HepG2 (cell line): ENCODE measurements around the gene SNAI3. TPM values are rescaled to one million over a fixed set of nuclear protein-coding genes. Genes with fewer than 3 reads are reported as not detected.

Experiments
- ATM ChIP-seq: fragments of 450-650 bp; IDR thresholded peaks from 2 replicates; pipeline ENCODE4 v1.7.1; 2017; ENCODE audit warnings: mild to moderate bottlenecking, borderline replicate concordance
- CBX1 ChIP-seq: IDR thresholded peaks from one replicate; pipeline ENCODE4 v1.6.1; 2016; ENCODE audit warnings: antibody characterized with exemption, low read depth
- ETV6 ChIP-seq: sonication (generic); formaldehyde crosslinking; conservative IDR thresholded peaks from 2 replicates; pipeline ENCODE4 v1.4.0; 2020; ENCODE audit warnings: missing genetic modification reagents
- HHEX ChIP-seq: IDR thresholded peaks from 2 replicates; pipeline ENCODE4 v1.6.1; 2016; ENCODE audit warnings: control low read depth
- HOXA5 ChIP-seq: sonication (generic); formaldehyde crosslinking; IDR thresholded peaks from 2 replicates; pipeline ENCODE4 v1.4.0; 2020; ENCODE audit warnings: missing genetic modification reagents
- KDM1A ChIP-seq: IDR thresholded peaks from 2 replicates; pipeline ENCODE4 v1.6.1; 2016; ENCODE audit warnings: missing compliant biosample characterization
- KMT2B ChIP-seq: IDR thresholded peaks from 2 replicates; pipeline ENCODE4 v1.6.1; 2016; ENCODE audit warnings: missing genetic modification reagents, missing compliant biosample characterization
- MEF2D ChIP-seq: sonication (generic); formaldehyde crosslinking; IDR thresholded peaks from 2 replicates; pipeline ENCODE4 v1.5.1; 2020; ENCODE audit warnings: mild to moderate bottlenecking, missing genetic modification reagents
- MTA1 ChIP-seq: sonication (generic); formaldehyde crosslinking; IDR thresholded peaks from 2 replicates; pipeline ENCODE4 v1.4.0; 2020; ENCODE audit warnings: missing genetic modification reagents, mild to moderate bottlenecking, borderline replicate concordance
- NFIC ChIP-seq: IDR thresholded peaks from 2 replicates; pipeline ENCODE4 v1.6.1; 2012; ENCODE audit warnings: mild to moderate bottlenecking, low read length, inconsistent platforms
- RXRA ChIP-seq: sonication (generic); formaldehyde crosslinking; IDR thresholded peaks from 2 replicates; pipeline ENCODE4 v1.5.1; 2020; ENCODE audit warnings: missing genetic modification reagents
- SIN3A ChIP-seq: IDR thresholded peaks from 2 replicates; pipeline ENCODE4 v1.6.1; 2011; ENCODE audit warnings: low read depth, mild to moderate bottlenecking, control low read depth, low read length, borderline replicate concordance
- TBL1XR1 ChIP-seq: fragments of 150-350 bp; IDR thresholded peaks from 2 replicates; pipeline ENCODE4 v1.6.1; 2014; ENCODE audit warnings: borderline replicate concordance, low read length; ENCODE audit not compliant: partially characterized antibody
- TCF12 ChIP-seq, 2 experiments: fragments of 450-650 bp in 1 of 2; sonication (generic) in 1 of 2; formaldehyde crosslinking in 1 of 2; IDR thresholded peaks; 2 replicates each; pipeline versions ENCODE4 v1.6.1 to v1.8.0; 2017 to 2022; ENCODE audit warnings: antibody characterized with exemption in 1 of 2, mild to moderate bottlenecking in 1 of 2, missing genetic modification reagents in 1 of 2, moderate library complexity in 1 of 2
- ZFP41 ChIP-seq: sonication (generic); formaldehyde crosslinking; IDR thresholded peaks from 2 replicates; pipeline ENCODE4 v1.4.0; 2020; ENCODE audit warnings: mild to moderate bottlenecking, missing genetic modification reagents, borderline replicate concordance
- ZFY ChIP-seq: sonication (generic); formaldehyde crosslinking; IDR thresholded peaks from 2 replicates; pipeline ENCODE4 v1.4.0; 2020; ENCODE audit warnings: missing genetic modification reagents
- ZNF143 ChIP-seq: sonication (generic); formaldehyde crosslinking; IDR thresholded peaks from 2 replicates; pipeline ENCODE4 v1.4.0; 2020; ENCODE audit warnings: missing genetic modification reagents
- ZNF205 ChIP-seq: IDR thresholded peaks from 2 replicates; pipeline ENCODE4 v1.6.1; 2018; ENCODE audit warnings: missing biosample characterization, missing genetic modification reagents
- ZNF441 ChIP-seq: sonication (generic); formaldehyde crosslinking; IDR thresholded peaks from 2 replicates; pipeline ENCODE4 v1.7.0; 2021; ENCODE audit warnings: missing genetic modification reagents, borderline replicate concordance
- ZNF562 ChIP-seq: sonication (generic); formaldehyde crosslinking; IDR thresholded peaks from 2 replicates; pipeline ENCODE4 v1.8.0; 2022; ENCODE audit warnings: missing genetic modification reagents, borderline replicate concordance
- ZNF615 ChIP-seq: sonication (generic); formaldehyde crosslinking; IDR thresholded peaks from 2 replicates; pipeline ENCODE4 v1.5.0; 2020; ENCODE audit warnings: mild to moderate bottlenecking, missing genetic modification reagents, borderline replicate concordance
- ZNF660 ChIP-seq: sonication (generic); formaldehyde crosslinking; IDR thresholded peaks from 2 replicates; pipeline ENCODE4 v1.5.1; 2020; ENCODE audit warnings: mild to moderate bottlenecking, low read depth, missing genetic modification reagents, borderline replicate concordance
- ZNF672 ChIP-seq: sonication (generic); formaldehyde crosslinking; IDR thresholded peaks from 2 replicates; pipeline ENCODE4 v1.8.1; 2022; ENCODE audit warnings: missing genetic modification reagents
- ZNF773 ChIP-seq: sonication (generic); formaldehyde crosslinking; IDR thresholded peaks from 2 replicates; pipeline ENCODE4 v1.4.0; 2020; ENCODE audit warnings: missing genetic modification reagents, borderline replicate concordance
- ZNF777 ChIP-seq: sonication (generic); formaldehyde crosslinking; IDR thresholded peaks from 2 replicates; pipeline ENCODE4 v1.4.0; 2020; ENCODE audit warnings: missing genetic modification reagents
- polyA plus RNA-seq, 8 experiments: library from polyadenylated mRNA; depleted of rRNA in 3 of 8; stranded (reverse) in 7 of 8; unstranded in 1 of 8; fragments of >200 nt; fragmentation: Illumina TruSeq in 4 of 8; extraction: Trizol in 4 of 8; gene quantifications; 2 replicates each; pipeline versions ENCODE4 v1.2.1 to v1.2.3, GENCODE V29; 2011 to 2016; ENCODE audit warnings: low read depth in 4 of 8, missing spikeins in 1 of 8, mixed read lengths in 1 of 8; ENCODE audit not compliant: insufficient read depth in 1 of 8
- total RNA-seq, 5 experiments: library from RNA; depleted of rRNA; stranded (reverse); fragments of >200 nt; fragmentation: Illumina TruSeq; extraction: Trizol; gene quantifications; 2 replicates each; pipeline ENCODE4 v1.2.3, GENCODE V29; 2016; ENCODE audit warnings: low read depth in 1 of 5
- TF ChIP-seq, protein P1 (sequence below): sonication (generic); formaldehyde crosslinking; IDR thresholded peaks from 2 replicates; pipeline ENCODE4 v1.4.0; 2020; ENCODE audit warnings: mild to moderate bottlenecking, missing genetic modification reagents
- TF ChIP-seq, protein P2 (sequence below): sonication (generic); formaldehyde crosslinking; IDR thresholded peaks from 2 replicates; pipeline ENCODE4 v1.8.0; 2022; ENCODE audit warnings: mild to moderate bottlenecking, missing genetic modification reagents, moderate library complexity

SNAI3 gene
- total and polyA plus RNA-seq, 2 of the 13 experiments (the other 11 are each of a cell fraction or from before 2014, with no cell fraction given) = 0.09 to 0.18 TPM

DNA sequence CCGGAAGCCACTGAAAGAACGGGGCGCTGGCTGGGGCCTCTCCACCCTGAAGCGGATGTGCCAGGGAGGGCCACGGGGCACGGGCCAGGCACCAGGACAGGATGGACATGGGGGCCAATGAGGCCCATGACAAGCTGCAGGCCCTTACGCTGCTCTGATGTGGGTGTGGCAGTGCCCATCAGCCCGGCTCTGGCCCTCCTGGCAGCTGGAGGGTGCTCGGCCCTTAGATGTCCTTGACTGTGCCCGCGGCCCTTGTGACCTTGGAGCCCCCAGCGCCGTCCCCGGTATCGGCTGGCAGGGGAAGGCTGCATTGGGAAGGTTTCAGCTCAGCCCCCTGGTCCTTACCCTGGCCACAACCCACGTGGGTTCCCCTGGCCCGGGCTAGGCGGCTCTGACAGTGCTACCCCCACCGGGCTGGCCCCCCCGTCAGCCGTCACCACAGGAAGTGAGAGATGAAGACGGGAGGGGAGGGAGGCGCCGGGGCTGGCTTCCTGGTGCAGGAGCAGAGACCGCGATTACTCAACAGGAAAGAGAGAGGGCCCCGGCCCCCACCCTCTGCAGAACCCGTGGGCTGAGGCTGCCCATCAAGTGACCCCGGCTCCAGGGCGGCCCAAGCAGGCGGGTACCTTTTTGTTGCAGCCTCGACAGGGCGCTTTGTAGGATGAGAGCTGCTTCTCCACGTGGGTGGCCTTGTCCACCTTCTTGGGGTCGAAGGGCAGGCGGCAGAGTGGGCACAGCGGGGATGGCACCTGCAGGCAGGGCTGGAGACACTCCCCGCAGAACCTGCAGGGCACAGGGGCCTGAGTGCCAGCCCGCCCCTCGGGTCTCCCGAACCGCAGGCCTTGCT is 14.6 kb upstream of the SNAI3 start (continued):
- peak; percentile 60 for TF ChIP-seq ETV6 (CRISPR knock-in tag)
- TF ChIP-seq HOXA5 (CRISPR knock-in tag) = peak; percentile 81; the same call in 1 of the 2 replicates
- peak; percentile 84 for TF ChIP-seq MEF2D (CRISPR knock-in tag)
- no peak for TF ChIP-seq ATM
- TF ChIP-seq RXRA (CRISPR knock-in tag) = peak; percentile 92
- no peak for TF ChIP-seq ZNF143
- no peak for TF ChIP-seq ZNF672 (CRISPR knock-in tag)
- TF ChIP-seq ZNF777 (CRISPR knock-in tag) = 0 out of 2 replicates have a peak, but pooled peaks have one; percentile 37
- TF ChIP-seq HHEX (CRISPR knock-in tag) = no peak
- no peak for TF ChIP-seq TCF12 (IDR thresholded peaks at IDR 0.05)
- no peak; the same call in 1 of the 2 replicates for TF ChIP-seq TCF12 (CRISPR knock-in tag; IDR thresholded peaks at IDR 0.05)
- TF ChIP-seq NFIC = no peak
- TF ChIP-seq, protein P1, sequence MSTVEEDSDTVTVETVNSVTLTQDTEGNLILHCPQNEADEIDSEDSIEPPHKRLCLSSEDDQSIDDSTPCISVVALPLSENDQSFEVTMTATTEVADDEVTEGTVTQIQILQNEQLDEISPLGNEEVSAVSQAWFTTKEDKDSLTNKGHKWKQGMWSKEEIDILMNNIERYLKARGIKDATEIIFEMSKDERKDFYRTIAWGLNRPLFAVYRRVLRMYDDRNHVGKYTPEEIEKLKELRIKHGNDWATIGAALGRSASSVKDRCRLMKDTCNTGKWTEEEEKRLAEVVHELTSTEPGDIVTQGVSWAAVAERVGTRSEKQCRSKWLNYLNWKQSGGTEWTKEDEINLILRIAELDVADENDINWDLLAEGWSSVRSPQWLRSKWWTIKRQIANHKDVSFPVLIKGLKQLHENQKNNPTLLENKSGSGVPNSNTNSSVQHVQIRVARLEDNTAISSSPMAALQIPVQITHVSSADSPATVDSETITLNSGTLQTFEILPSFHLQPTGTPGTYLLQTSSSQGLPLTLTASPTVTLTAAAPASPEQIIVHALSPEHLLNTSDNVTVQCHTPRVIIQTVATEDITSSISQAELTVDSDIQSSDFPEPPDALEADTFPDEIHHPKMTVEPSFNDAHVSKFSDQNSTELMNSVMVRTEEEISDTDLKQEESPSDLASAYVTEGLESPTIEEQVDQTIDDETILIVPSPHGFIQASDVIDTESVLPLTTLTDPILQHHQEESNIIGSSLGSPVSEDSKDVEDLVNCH (CRISPR knock-in tag) = no peak
- no peak for TF ChIP-seq ZNF773
- TF ChIP-seq ZFY = peak; percentile 34; the same call in 1 of the 2 replicates
- peak; percentile 37; the same call in 1 of the 2 replicates for TF ChIP-seq ZNF205
- TF ChIP-seq CBX1 = peak; percentile 90
- TF ChIP-seq ZNF615 = no peak
- TF ChIP-seq ZNF562 = no peak
- TF ChIP-seq ZNF660 (CRISPR knock-in tag) = no peak
- TF ChIP-seq ZFP41 = no peak
- no peak; the same call in none of the 2 replicates for TF ChIP-seq KMT2B (CRISPR knock-in tag)
- TF ChIP-seq KDM1A (CRISPR knock-in tag) = no peak
- TF ChIP-seq ZNF441 (CRISPR knock-in tag) = no peak; the same call in 1 of the 2 replicates
- TF ChIP-seq MTA1 (CRISPR knock-in tag) = peak; percentile 75
- TF ChIP-seq, protein P2, sequence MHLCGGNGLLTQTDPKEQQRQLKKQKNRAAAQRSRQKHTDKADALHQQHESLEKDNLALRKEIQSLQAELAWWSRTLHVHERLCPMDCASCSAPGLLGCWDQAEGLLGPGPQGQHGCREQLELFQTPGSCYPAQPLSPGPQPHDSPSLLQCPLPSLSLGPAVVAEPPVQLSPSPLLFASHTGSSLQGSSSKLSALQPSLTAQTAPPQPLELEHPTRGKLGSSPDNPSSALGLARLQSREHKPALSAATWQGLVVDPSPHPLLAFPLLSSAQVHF (CRISPR knock-in tag) = no peak
- TF ChIP-seq TBL1XR1 = no peak
- peak; percentile 73; the same call in 1 of the 2 replicates for TF ChIP-seq SIN3A
